Endometrial microvascular endothelial cells (primary cell): ENCODE measurements around the gene C10orf62. TPM values are rescaled to one million over a fixed set of nuclear protein-coding genes. Genes with fewer than 3 reads are reported as not detected.
"Not testable (repeated sequence)": the region's sequence is repeated elsewhere in the genome, so short reads cannot be mapped to it uniquely, and the experiment has no call there.

Source experiments
- in situ Hi-C: cut with HindIII; loops from 2 replicates; pipeline ENCODE4 v1.10.0; 2017; ENCODE audit warnings: low sequenced_read_pairs, low pct_unique_long_range_greater_than_20kb; ENCODE audit errors: inconsistent ontology term
- total RNA-seq: library from RNA; depleted of rRNA; stranded (reverse); fragments of >200 nt; gene quantifications from one replicate; pipeline ENCODE4 v1.2.3, GENCODE V29; 2015; ENCODE audit errors: inconsistent ontology term

The C10orf62 gene, protein sequence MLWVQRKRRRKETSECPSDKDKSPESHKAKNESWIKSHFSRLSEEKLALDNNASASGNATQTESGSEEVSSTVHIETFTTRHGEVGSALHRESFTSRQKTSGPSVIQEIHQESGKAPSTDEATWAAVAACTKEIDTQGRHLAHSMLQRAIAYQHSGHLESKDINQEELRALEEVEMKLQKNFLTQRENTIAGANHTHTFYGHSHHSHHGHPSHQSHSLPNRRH
- total RNA-seq, result not detected

DNA sequence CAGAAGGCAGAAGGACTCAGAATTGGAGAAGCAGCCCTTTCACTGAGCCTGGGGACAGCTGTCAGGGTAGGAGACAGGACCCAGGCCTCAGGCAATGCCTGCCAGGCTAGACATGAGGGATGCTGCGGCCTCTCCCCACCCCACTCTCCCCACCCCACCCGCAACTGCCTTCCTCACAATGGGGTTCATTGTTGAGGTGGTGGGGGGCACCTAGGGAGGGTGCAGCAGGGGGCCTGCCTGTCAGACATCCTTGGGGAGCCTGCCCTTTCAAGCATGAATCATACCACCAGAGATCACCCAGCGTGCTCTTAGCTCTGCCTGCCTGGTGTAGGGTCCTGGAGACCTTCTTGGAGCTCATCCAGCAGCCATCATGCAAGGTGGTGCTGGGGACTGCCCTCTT is at the start of gene C10orf62:
C10orf62 (plus strand) TSS at position 243 of the 400 bp plus-strand sequence. CDS start 177 bp downstream, outside the sequence.
- in situ Hi-C loops, result no loop called here

DNA sequence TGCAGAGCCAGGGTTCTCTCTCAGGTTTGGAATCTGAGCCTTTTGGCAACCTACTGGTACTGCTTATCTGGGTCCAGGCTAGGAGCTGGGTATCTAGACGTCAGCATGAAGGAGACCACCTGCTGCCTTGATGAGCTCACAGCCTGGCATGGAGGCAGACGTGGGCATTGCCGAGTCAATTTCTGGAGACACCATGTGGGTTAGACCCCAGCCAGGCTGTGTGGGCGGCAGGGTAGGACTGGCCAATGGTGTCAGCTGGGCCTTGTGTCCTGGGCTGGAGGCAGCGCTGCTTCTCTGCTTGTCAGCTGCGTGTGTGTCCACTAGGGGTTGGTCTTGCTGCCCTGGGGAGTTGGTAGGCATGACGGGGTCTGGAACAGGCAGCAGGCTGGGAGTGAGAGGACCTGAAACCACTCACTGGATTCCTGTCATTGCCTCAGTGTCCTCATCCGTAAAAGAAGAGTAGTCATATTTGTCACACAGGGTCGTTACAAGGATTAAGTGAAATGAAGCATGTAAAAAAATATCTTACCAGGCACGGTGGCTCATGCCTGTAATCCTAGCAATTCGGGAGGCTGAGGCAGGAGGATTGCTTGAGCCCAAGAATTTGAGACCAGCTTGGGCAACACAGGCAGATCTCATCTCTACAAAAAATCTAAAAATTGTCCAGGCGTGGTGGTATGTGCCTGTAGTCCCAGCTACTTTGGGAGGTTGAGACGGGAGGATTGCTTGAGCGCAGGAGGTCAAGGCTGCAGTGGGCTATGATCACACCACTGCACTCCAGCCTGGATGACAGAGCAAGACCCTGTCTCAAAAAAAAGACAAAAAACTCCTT is 48.6 kb upstream of the C10orf62 start:
- in situ Hi-C loops, result no loop called here

DNA sequence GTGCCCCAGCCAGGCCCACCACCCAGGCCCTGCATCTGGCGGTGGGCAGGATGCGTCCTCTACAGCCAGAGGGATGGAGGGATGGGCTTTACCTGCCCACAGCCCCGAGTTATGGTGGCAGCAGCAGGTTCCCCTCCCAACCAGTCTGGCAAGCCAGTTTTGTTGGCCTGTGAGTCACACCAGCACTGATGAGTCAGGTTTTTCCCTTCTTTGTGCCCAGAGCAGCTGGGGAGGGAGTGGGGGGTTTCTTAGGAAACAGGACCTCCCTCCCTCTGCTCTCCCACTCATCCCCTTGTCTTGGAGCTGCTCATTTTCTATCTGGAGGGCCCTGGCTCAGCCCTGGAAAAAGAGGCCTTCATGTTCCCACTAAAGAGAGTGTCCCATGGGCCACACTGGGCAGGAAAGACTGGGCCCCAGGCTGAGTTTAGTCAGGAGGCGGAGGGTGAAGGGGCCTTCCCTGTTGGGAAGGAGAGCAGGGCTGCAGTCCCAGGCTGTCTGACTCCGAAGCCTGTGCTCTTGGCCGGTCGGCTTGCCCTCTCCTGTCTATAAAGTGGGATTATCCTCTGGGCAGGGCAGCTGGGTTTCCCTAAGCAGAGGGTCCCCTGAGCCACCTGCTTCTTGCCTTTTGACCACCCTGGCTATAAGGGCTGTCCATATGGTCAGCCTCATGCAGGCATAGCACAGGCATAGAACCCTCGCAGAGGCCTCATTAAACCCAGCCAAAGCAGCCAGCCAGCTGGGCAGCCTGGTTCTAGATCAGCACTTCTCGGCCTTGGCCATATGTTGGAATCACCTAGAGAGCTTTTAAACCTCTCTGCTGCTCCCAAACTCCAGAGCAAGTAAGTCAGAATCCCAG is 47.1 kb upstream of the C10orf62 start:
- in situ Hi-C loops, result no loop called here

DNA sequence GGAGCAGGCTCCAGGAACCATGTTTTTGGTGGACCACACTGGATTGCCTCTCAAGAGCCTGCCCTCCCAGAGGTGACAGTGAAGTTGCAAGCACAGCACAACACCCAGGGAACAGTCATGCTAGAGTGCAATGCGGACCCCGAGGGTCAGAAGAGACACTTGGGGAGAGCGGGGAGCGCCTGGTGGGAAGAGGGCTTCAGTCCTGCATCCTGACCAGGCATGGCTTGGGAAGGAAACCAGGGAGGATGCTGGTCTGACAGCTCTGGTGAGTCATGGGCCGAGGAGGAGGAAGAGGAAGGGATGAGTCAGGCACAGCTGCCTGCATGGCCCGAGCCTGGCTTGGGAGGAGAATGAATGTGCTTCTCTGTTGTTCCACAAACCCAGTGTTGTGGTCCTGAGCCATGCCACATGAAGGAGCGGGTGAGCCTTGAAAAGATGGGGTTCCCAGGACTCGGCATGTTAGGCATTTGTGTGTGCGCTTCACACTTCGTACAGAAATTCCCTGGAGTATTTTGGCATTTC is 46.4 kb upstream of the C10orf62 start:
- in situ Hi-C loops, result no loop called here

DNA sequence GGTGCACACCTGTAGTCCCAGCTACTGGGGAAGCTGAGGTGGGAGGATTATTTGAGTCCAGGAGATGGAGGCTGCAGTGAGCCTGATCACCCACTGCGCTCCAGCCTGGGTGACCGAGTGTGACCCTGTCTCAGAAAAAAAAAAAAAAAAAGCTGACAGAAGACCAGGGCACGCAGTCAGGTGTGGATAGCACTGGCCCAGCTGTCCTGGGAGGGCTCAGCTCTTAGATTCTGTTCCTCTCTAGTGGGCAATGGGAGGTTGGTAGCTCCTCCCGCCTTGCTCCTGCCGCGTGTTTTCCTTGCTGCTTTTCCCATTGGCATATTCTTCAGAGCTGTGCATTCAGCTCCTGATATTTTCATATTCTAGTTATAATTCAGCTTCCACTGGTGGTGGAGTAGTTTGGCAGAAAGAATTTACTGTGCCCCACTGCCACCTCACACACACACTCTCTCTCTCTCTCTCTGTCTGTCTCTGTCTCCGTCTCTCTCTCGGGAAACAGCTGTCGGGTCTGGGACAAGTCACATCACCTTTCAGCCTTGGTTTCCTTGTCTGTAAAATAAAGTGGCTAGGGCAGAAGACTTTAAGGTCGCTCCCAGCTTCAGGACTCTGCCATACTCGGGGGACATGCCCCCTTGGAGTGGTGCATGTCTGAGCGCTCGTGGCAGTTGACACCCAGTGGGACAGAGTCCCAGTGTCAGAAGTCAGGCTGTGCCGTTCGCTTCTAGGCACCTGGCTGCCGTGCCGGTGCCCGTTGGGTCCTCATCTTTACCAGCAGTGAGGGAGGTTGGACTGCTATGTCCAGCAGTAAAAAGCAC is 42.9 kb upstream of the C10orf62 start:
- in situ Hi-C loops, result no loop called here

DNA sequence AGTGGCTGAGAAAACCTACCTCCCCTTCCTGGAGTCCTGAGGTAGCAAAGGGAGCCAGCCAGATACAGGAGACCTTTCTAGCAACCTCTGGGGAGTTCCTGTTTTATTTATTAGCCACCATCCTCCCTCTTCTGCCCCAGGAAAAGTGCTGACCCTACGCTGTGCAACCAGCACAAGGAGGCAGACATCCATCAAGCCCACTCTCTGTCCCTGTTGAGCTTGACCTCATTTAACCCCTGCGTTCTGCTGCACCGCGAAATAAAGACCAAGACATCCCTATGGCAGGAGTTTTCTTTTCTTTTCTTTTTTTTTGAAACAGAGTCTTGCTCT is 42.3 kb upstream of the C10orf62 start:
- in situ Hi-C loops, result no loop called here

DNA sequence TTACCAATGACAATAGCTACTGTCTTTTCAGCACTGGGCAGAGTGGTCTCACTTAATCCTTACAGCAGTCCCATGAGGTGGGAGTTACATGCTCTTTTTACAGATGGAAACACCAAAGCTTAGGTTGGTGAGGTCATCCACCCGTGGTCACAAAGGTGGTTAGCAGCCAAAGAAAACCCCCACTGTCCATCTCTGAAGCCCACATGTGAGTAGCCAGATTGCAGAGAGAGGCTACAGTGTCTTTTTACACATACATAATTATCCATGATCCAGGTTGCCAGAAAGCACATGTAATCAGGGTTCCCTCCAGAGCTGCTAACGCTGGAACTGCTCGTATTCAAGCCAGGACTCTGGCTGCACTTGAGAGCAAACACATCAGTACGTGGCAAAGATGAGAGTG is 41.6 kb upstream of the C10orf62 start:
- in situ Hi-C loops, result no loop called here

DNA sequence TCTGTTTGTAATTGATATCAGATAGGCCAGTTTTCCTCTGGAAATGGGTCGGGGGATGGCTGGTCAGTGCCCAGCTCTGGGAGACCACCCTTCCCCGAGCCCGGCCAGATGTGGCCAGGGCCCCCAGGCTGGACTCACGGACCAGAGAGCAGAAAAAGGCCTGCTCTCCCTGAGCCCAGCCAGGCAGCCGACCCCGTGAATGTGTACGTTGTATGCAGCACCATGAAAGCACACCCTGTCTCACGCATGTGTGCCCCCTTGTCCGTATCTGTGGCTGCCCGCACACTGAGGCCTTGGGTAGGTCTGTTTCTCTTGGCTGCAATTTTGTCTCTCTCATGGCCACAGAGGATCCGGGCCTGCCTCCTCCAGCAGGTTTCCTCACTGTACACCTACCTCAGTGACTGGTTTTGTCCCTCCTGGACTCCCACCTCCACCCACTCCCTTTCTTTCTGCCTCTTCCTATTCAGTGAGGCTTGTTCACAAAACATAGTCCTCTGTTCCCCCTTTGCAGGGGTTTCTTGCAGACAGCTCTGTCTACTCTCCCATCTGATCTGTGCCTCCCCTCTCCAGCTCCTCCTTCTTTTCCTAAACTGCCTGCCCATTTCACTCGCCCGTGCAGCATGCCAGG is 40.6 kb upstream of the C10orf62 start:
- in situ Hi-C loops, result no loop called here

DNA sequence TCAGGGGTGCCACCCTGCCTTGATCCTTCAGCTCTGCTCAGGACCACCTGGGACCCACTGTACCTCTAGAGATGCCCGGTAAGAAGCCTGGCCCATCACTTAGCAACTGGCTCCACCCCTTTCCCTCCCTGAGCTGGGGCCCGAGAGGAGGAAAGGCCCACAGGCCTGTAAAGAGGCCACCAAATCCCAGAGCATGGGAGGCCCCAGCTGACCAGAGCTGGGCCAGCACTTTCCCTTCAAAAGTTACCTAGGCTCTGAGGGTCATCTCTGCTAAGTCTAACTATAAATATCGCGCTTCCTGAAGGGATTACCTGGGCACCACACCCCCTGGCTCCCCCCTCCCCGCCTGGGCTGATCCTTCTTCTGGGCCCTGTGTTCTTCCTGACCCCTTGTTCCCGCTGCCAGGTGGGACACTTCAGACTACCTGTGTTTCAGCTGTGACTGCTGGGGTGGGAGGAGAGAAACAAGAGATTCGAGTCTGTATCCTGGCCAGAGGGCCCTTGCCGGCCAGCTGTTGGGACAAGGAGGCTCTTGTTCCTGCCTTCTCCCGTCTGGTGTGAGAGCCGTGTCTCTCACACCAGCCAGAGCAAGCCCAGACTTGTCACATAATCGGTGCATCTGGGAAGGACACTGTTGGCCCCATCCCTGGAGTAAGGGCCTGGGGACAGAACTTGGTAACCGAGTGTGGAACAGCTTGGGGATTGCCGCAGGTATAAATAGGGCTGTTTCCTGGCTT is 39.8 kb upstream of the C10orf62 start:
- in situ Hi-C loops, result no loop called here

DNA sequence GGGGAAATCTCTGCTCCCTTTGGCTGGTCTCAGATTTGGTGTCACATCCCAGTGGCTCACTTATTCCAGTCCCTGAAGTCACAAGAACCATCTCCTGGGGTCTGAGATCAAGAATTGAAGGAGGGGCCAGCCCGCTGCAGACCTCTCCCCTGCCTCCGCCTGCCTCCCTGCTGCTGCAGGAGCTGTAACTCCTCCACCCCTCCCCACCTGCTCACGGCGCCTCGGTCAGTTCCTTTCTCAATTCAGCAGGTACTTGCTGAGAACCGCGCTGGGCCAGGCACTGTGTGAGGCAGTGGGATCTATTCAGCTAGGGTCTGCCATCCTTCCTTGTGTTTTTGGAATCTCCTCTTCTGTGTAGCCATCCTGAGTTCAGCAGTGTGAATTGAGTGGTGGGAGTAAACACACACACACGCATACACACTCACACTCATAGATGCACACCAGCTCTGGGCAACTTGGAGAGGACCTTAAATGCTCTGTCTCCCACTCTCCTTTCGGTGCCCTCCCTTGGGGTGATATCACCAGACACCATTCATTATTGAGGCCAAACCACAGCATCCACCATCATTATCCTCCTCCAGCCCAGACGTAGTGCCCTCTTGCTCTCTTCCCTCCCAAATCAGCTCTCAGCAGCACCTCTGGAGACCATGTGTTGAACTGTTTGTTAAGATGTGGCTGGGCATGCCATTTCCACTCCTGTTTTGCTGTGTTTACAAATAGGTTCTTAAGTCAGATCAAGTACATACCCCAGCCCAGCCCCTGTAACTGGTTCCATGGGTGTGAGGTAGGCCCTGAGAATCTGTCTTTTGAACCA is 39.0 kb upstream of the C10orf62 start:
- in situ Hi-C loops, result no loop called here

DNA sequence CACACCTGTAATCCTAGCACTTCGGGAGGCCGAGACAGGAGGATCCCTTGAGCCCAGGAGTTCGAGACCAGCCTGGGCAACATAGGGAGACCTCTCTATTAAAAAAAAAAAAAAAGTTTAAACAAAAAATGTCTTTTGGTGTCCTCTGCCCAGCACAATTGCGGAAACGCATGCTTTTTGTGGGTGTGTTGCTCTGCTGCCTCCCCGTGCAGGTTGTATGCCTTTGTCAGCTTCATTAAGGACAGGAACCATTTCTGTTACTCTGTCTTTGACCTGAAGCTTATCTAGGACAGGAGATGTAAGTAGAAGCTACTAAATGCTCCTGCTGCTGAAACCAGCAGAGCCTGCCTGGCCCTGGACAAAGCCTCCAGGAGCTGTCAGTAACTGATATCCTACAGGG is 38.2 kb upstream of the C10orf62 start:
- in situ Hi-C loops, result no loop called here

DNA sequence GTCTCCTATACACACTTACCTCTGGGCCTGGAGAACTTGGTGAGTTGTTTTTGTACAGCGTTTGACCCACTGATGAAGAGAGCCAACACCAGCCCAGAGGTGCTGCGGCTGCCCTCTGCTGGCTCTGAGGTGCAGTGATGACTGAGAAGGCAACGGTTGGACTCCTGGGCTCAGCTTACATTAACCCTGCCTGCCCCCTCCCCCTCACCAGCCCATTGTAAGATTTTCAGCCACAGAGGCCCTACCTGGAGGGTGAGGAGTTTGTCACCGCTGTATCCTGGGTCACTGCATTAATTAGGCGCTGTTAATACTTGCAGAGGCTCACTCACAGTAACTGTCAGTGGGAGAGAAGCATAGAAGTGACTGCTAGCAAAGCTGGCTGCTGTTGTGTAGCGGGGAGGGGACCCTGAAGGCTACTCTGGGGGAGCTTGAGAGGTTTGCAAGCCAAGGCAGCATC is 35.9 kb upstream of the C10orf62 start:
- in situ Hi-C loops, result no loop called here

DNA sequence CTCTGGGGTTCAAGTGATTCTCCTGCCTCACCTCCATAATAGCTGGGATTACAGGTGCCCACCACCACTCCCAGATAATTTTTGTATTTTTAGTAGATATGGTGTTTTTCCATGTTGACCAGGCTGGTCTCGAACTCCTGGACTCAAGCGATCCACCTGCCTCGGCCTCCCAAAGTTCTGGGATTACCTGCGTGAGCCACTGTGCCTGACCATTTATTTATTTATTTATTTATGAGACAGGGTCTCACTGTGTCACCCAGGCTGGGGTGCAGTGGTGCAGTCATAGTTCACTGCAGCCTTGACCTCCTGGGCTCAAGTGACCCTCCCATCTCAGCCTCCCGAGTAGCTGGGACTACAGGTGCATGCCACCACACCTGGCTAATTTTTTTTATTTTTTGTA is 35.2 kb upstream of the C10orf62 start:
- in situ Hi-C loops, result not testable (repeated sequence)

DNA sequence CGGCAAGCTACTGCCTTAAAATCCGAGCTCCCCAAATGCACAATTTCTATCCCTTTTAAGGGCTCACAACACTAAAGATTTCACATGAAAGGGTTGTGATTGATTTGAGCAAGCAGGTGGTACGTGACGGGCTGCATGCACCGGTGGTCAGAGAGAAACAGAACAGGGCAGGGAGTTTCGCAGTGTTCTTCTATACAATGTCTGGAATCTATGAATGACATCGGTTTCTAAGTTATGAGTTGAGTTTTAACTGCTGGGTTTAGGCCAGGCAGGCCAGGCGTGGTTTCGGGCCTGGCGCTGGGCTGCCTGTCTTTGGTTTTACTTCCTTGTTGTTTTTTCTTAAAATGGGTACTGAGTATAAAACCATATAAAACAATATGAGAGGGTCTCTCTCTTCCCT is 34.0 kb upstream of the C10orf62 start:
- in situ Hi-C loops, result not testable (repeated sequence)

DNA sequence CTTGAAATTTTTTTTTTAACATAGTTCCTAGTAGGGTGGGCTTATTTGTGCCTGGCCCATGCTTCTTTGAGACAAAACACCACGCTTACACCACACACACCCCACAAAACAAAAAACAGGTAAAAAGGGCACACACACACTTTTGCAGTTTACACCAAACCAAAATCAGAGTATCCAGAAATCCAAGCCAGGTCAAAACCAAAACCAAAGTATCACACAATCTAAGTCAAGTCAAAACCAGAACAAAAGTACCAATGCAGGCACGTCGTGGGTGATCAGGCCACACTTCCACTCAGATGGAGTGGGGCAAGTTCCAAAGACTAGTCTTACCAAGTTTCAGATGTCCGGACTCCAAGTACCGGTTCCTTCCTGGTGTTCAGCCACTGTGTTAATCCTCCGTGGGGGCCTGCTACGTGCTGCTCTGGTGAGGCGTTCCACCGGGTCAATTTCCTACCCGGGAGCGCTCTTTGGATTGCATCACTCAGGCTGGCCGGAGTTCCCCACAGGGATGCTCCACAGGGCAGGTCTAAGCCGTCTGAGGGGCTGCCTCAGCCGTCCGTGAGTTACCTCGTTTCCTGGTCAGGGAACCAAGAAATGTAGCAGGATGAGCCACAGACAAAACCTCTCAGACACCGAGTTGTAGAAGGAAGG is 28.7 kb upstream of the C10orf62 start:
- in situ Hi-C loops, result not testable (repeated sequence)

DNA sequence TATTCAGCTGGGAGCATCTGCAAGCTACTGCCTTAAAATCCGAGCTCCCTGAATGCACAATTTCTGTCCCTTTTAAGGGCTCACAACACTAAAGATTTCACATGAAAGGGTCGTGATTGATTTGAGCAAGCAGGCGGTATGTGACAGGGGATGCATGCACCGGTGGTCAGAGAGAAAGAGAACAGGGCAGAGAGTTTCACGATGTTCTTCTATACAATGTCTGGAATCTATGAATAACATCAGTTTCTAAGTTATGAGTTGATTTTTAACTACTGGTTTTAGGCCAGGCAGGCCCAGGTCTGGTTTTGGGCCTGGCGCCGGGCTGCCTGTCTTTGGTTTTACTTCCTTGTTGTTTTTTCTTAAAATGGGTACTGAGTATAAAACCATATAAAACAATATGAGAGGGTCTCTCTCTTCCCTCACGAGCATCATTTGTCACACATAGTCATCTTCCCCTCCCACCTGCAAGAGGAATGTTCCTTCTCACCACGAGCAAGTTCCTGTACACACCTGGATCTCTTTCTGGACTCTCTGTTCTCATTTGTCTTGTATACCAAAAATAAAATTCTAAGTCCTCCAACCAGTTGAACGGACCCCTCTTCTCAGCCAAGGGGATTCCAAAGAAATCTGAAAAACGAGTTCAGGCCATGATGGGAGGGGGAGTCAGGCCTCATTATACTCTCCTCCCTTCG is 28.0 kb upstream of the C10orf62 start:
- in situ Hi-C loops, result not testable (repeated sequence)
